Epithelial cell of esophagus (primary cell): ENCODE measurements around the gene TTC12.

ENCODE experiments used
- DNase-seq: peaks from one replicate; pipeline ENCODE4 v3.0.0; 2010; ENCODE audit warnings: low read depth
- H3K4me3 ChIP-seq: 2 replicates; pipeline ENCODE4 v1.5.1; 2011; ENCODE audit warnings: mild to moderate bottlenecking, low read length, control low read depth
- TF ChIP-seq, protein P1 (sequence below): IDR thresholded peaks from 2 replicates; pipeline ENCODE4 v1.5.1; 2011; ENCODE audit warnings: low read depth, mild to moderate bottlenecking, low read length, control low read depth, inconsistent platforms; ENCODE audit not compliant: insufficient read depth; ENCODE audit errors: missing control alignments

TTC12 gene

DNA sequence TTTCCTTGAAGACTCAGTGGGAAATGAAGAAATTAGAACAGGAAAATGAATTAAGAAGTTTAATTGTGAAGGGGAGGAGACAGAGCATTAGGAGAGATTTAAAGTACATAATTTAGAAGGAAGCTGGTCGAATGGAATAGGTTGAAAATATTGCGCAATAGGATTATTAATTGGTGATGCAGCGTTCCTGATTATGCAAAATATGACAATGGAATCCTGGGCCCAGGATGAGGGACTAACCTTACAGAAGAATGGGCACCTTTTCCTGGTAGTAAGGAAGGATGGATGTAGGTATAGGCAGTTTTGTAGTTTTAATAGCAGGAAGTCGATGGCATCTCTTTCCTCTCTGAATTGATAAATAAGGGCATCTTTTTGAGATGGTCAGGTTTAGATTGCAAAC lies 7.8 kb downstream of the TTC12 start:
- H3K4me3 ChIP-seq = no peak overlapping the region
- DNase-seq = peak; percentile 65
- TF ChIP-seq, protein P1, sequence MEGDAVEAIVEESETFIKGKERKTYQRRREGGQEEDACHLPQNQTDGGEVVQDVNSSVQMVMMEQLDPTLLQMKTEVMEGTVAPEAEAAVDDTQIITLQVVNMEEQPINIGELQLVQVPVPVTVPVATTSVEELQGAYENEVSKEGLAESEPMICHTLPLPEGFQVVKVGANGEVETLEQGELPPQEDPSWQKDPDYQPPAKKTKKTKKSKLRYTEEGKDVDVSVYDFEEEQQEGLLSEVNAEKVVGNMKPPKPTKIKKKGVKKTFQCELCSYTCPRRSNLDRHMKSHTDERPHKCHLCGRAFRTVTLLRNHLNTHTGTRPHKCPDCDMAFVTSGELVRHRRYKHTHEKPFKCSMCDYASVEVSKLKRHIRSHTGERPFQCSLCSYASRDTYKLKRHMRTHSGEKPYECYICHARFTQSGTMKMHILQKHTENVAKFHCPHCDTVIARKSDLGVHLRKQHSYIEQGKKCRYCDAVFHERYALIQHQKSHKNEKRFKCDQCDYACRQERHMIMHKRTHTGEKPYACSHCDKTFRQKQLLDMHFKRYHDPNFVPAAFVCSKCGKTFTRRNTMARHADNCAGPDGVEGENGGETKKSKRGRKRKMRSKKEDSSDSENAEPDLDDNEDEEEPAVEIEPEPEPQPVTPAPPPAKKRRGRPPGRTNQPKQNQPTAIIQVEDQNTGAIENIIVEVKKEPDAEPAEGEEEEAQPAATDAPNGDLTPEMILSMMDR = no peak

DNA sequence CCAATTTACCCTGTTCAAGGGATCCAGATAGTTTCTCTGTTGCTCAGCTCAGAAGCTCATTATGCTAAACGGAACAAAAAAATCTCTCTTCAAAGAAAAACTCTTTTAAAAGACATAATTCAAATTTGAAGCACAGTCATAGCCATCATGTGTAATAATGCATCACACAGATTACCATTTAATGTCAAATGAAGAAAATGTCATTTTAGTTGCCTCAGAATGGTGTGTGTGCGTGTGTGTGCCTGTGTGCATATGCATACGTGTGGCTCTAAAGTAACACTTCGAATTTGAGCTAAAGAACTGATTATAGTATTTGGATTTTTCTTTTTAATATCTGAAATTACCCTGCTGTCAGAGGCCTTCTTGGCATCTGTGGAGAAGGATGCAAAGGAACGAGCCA lies 9.9 kb downstream of the TTC12 start:
- TF ChIP-seq, protein P1 = no peak
- DNase-seq = no peak
- no peak overlapping the region for H3K4me3 ChIP-seq

DNA sequence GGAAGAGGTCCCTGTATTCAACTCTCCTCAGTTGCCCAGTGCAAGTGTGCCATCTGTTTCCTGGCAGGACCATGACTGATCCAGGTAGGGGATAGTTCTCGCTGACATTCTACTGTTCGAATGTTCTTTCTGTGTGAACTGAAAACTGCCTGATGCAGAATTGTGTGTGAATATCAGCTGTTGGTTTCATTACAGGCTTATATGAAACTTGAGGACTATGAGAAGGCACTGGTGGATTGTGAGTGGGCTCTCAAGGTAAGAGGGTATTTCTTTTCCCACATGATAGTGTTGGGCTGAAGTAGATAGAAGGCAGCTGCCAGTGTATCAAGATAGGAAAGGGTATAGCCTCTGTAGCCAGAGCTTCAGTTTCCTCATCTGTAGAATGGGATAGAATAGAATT lies 15.3 kb downstream of the TTC12 start:
- no peak overlapping the region for H3K4me3 ChIP-seq
- no peak for DNase-seq
- TF ChIP-seq, protein P1 = no peak

DNA sequence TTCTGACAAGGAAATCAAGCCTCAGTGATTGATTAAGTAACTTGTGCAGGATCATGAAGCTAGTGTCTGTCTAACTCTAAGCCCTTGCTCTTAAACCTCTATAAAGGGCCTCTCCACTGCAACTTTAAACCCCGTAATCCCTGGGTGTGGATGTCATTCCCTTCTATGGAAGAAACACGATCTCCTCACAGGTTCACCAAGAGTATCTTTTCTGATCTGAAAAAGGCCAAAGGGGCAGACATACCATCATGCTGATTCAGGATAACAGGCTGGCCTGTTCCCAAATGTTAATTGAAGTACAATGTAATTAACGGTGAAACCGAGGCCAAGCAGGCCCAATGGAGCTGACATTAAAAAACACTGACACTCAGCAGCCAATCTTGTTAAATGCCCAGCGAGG lies 17.1 kb downstream of the TTC12 start:
- H3K4me3 ChIP-seq = no peak overlapping the region
- TF ChIP-seq, protein P1 = no peak
- DNase-seq = no peak

DNA sequence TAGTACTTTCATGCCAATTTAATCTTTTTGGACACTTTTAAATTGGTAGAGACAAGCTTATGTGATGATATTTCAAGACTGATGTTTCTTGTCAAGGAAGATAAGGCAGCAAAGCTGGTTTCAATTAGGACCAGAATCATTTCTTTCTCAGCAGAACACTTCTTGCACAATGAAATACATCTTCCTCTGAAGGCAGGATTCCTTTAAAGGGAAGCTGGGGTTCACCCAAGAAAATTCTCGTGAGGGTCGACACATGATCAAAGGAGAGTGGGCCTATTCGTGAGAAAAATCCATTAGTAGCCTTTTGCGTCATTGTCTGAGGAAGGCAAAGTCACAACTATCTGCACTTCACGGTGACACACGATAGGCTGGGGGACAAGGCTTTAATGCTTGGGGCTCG lies 17.6 kb downstream of the TTC12 start:
- DNase-seq = no peak
- TF ChIP-seq, protein P1 = no peak
- H3K4me3 ChIP-seq = no peak overlapping the region

DNA sequence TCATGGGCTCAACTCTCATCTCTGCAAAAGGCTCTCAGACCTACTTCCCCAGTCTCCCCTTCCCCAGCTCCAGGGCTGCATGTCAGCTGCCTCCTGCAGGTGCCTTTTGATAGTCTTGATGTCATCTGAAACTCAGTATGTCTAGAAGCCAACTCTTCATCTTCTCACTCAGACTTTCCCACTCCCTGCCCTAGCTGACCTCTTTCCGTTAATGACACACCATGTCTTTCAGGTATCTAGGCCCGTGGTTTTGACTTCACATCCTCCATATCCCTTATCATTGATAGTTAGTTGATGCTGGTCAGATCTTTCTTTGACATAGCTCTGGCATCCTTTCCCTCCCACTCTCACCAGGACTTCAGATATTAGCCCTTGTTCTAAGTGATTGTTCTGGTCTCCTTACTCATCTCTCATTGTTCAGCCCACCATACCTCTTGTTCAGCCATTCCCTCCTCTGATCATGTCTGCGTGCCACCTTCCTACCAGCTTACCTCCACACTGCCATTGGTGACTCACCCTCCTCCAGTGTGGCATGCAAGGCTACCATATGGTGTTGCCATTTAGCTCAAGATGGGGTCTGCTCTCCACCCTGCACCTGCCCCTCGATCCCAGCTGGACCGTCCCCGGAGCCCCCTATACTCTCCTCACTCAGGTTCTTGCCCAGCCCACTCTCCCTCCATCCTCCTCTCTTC lies 18.4 kb downstream of the TTC12 start:
- TF ChIP-seq, protein P1 = no peak
- no peak for DNase-seq
- no peak overlapping the region for H3K4me3 ChIP-seq

DNA sequence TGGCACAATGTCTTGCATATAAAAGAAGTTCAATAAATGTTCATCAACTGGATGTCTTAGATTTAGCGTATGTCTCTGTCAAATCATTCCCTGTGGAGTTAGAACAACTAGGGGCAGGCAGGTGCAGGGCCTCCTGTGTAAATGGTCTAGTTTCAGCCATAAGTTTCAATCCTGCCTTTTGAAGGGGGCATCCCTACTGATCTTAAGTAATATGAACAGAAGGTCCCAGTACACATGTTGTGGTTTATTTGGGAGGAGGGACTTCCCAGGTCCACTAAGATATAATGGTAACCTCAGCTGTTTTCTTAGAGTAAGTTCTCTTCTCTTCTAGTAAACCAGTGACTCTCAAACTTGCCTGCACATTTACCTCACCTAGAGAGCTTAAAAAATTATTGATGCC lies 19.8 kb downstream of the TTC12 start:
- TF ChIP-seq, protein P1 = no peak
- no peak overlapping the region for H3K4me3 ChIP-seq
- no peak for DNase-seq
